ENCODE data around the gene ENOX2.

The ENOX2 gene

GRCh38 chrX:130772776-130773143, 130.2 kb downstream of the ENOX2 start:
- no peak overlapping the region for H3K9ac ChIP-seq (ENCODE audit: low read depth, low read length)
- no peak overlapping the region for H3K4me3 ChIP-seq (ENCODE audit: low read depth, low read length)
- no peaks in the 10 kb centered on the region for H3K9me3 ChIP-seq (ENCODE audit: control insufficient read depth, insufficient read depth, low read length)
- no peaks in the 10 kb centered on the region for H3K4me1 ChIP-seq (ENCODE audit: control insufficient read depth, insufficient read depth, low read length)
- H3K27me3 ChIP-seq (ENCODE audit: control insufficient read depth, insufficient read depth, low read length), result no peaks in the 10 kb centered on the region
- H3K36me3 ChIP-seq (ENCODE audit: control insufficient read depth, insufficient read depth, low read length), result no peaks in the 10 kb centered on the region

GRCh38 chrX:130772105-130772775, 130.8 kb downstream of the ENOX2 start:
- Histone ChIP-seq H3K4me3 (ENCODE audit: low read depth, low read length) (no peak overlapping the region), H3K27me3 (ENCODE audit: control insufficient read depth, insufficient read depth, low read length) (no peaks in the 10 kb centered on the region), H3K9ac (ENCODE audit: low read depth, low read length) (no peak overlapping the region), H3K9me3 (ENCODE audit: control insufficient read depth, insufficient read depth, low read length) (no peaks in the 10 kb centered on the region), H3K4me1 (ENCODE audit: control insufficient read depth, insufficient read depth, low read length) (no peaks in the 10 kb centered on the region), H3K36me3 (ENCODE audit: control insufficient read depth, insufficient read depth, low read length) (no peaks in the 10 kb centered on the region)

GRCh38 chrX:130771648-130772047, 131.4 kb downstream of the ENOX2 start:
- H3K4me1 ChIP-seq (ENCODE audit: control insufficient read depth, insufficient read depth, low read length), result no peaks in the 10 kb centered on the region
- no peaks in the 10 kb centered on the region for H3K9me3 ChIP-seq (ENCODE audit: control insufficient read depth, insufficient read depth, low read length)
- no peaks in the 10 kb centered on the region for H3K27me3 ChIP-seq (ENCODE audit: control insufficient read depth, insufficient read depth, low read length)
- no peaks in the 10 kb centered on the region for H3K36me3 ChIP-seq (ENCODE audit: control insufficient read depth, insufficient read depth, low read length)
- H3K4me3 ChIP-seq (ENCODE audit: low read depth, low read length), result no peak overlapping the region
- no peak overlapping the region for H3K9ac ChIP-seq (ENCODE audit: low read depth, low read length)

GRCh38 chrX:130771230-130771629, 131.8 kb downstream of the ENOX2 start:
- Histone ChIP-seq H3K27me3 (ENCODE audit: control insufficient read depth, insufficient read depth, low read length) (no peaks in the 10 kb centered on the region), H3K4me1 (ENCODE audit: control insufficient read depth, insufficient read depth, low read length) (no peaks in the 10 kb centered on the region), H3K4me3 (ENCODE audit: low read depth, low read length) (no peak overlapping the region), H3K9ac (ENCODE audit: low read depth, low read length) (no peak overlapping the region), H3K36me3 (ENCODE audit: control insufficient read depth, insufficient read depth, low read length) (no peaks in the 10 kb centered on the region), H3K9me3 (ENCODE audit: control insufficient read depth, insufficient read depth, low read length) (no peaks in the 10 kb centered on the region)

- Histone ChIP-seq H3K4me1 (ENCODE audit: control insufficient read depth, insufficient read depth, low read length) (no peaks in the 10 kb centered on the region), H3K9me3 (ENCODE audit: control insufficient read depth, insufficient read depth, low read length) (no peaks in the 10 kb centered on the region), H3K9ac (ENCODE audit: low read depth, low read length) (no peak overlapping the region), H3K36me3 (ENCODE audit: control insufficient read depth, insufficient read depth, low read length) (no peaks in the 10 kb centered on the region), H3K4me3 (ENCODE audit: low read depth, low read length) (no peak overlapping the region), H3K27me3 (ENCODE audit: control insufficient read depth, insufficient read depth, low read length) (no peaks in the 10 kb centered on the region)
These were observed 132.4 kb downstream of the ENOX2 start for GRCh38 chrX:130770615-130771014.

GRCh38 chrX:130769835-130770234, 133.2 kb downstream of the ENOX2 start:
- H3K4me3 ChIP-seq (ENCODE audit: low read depth, low read length), result no peak overlapping the region
- no peak overlapping the region for H3K9ac ChIP-seq (ENCODE audit: low read depth, low read length)
- H3K27me3 ChIP-seq (ENCODE audit: control insufficient read depth, insufficient read depth, low read length), result no peaks in the 10 kb centered on the region
- no peaks in the 10 kb centered on the region for H3K9me3 ChIP-seq (ENCODE audit: control insufficient read depth, insufficient read depth, low read length)
- H3K4me1 ChIP-seq (ENCODE audit: control insufficient read depth, insufficient read depth, low read length), result no peaks in the 10 kb centered on the region
- no peaks in the 10 kb centered on the region for H3K36me3 ChIP-seq (ENCODE audit: control insufficient read depth, insufficient read depth, low read length)

- no peaks in the 10 kb centered on the region for H3K4me1 ChIP-seq (ENCODE audit: control insufficient read depth, insufficient read depth, low read length)
- no peaks in the 10 kb centered on the region for H3K27me3 ChIP-seq (ENCODE audit: control insufficient read depth, insufficient read depth, low read length)
- no peaks in the 10 kb centered on the region for H3K9me3 ChIP-seq (ENCODE audit: control insufficient read depth, insufficient read depth, low read length)
- H3K4me3 ChIP-seq (ENCODE audit: low read depth, low read length), result no peak overlapping the region
- no peak overlapping the region for H3K9ac ChIP-seq (ENCODE audit: low read depth, low read length)
- no peaks in the 10 kb centered on the region for H3K36me3 ChIP-seq (ENCODE audit: control insufficient read depth, insufficient read depth, low read length)
These were observed 144.9 kb downstream of the ENOX2 start for GRCh38 chrX:130758072-130758471.

GRCh38 chrX:130756233-130756632, 146.8 kb downstream of the ENOX2 start:
- no peaks in the 10 kb centered on the region for H3K27me3 ChIP-seq (ENCODE audit: control insufficient read depth, insufficient read depth, low read length)
- H3K9ac ChIP-seq (ENCODE audit: low read depth, low read length), result no peak overlapping the region
- no peak overlapping the region for H3K4me3 ChIP-seq (ENCODE audit: low read depth, low read length)
- no peaks in the 10 kb centered on the region for H3K9me3 ChIP-seq (ENCODE audit: control insufficient read depth, insufficient read depth, low read length)
- no peaks in the 10 kb centered on the region for H3K36me3 ChIP-seq (ENCODE audit: control insufficient read depth, insufficient read depth, low read length)
- no peaks in the 10 kb centered on the region for H3K4me1 ChIP-seq (ENCODE audit: control insufficient read depth, insufficient read depth, low read length)

- H3K9me3 ChIP-seq (ENCODE audit: control insufficient read depth, insufficient read depth, low read length), result no peaks in the 10 kb centered on the region
- H3K36me3 ChIP-seq (ENCODE audit: control insufficient read depth, insufficient read depth, low read length), result no peaks in the 10 kb centered on the region
- no peak overlapping the region for H3K4me3 ChIP-seq (ENCODE audit: low read depth, low read length)
- no peaks in the 10 kb centered on the region for H3K4me1 ChIP-seq (ENCODE audit: control insufficient read depth, insufficient read depth, low read length)
- H3K9ac ChIP-seq (ENCODE audit: low read depth, low read length), result no peak overlapping the region
- H3K27me3 ChIP-seq (ENCODE audit: control insufficient read depth, insufficient read depth, low read length), result no peaks in the 10 kb centered on the region
These were observed 148.7 kb downstream of the ENOX2 start for GRCh38 chrX:130754353-130754752.

GRCh38 chrX:130746709-130747342, 156.2 kb downstream of the ENOX2 start:
- Histone ChIP-seq H3K27me3 (ENCODE audit: control insufficient read depth, insufficient read depth, low read length) (no peaks in the 10 kb centered on the region), H3K9ac (ENCODE audit: low read depth, low read length) (no peak overlapping the region), H3K36me3 (ENCODE audit: control insufficient read depth, insufficient read depth, low read length) (no peaks in the 10 kb centered on the region), H3K4me3 (ENCODE audit: low read depth, low read length) (no peak overlapping the region), H3K4me1 (ENCODE audit: control insufficient read depth, insufficient read depth, low read length) (no peaks in the 10 kb centered on the region), H3K9me3 (ENCODE audit: control insufficient read depth, insufficient read depth, low read length) (no peaks in the 10 kb centered on the region)

- Histone ChIP-seq H3K9ac (ENCODE audit: low read depth, low read length) (no peak overlapping the region), H3K4me1 (ENCODE audit: control insufficient read depth, insufficient read depth, low read length) (no peaks in the 10 kb centered on the region), H3K9me3 (ENCODE audit: control insufficient read depth, insufficient read depth, low read length) (no peaks in the 10 kb centered on the region), H3K27me3 (ENCODE audit: control insufficient read depth, insufficient read depth, low read length) (no peaks in the 10 kb centered on the region), H3K36me3 (ENCODE audit: control insufficient read depth, insufficient read depth, low read length) (no peaks in the 10 kb centered on the region), H3K4me3 (ENCODE audit: low read depth, low read length) (no peak overlapping the region)
These were observed 156.9 kb downstream of the ENOX2 start for GRCh38 chrX:130746077-130746476.

- Histone ChIP-seq H3K4me1 (ENCODE audit: control insufficient read depth, insufficient read depth, low read length) (peaks cover 14% of the 10 kb centered on the region), H3K27me3 (ENCODE audit: control insufficient read depth, insufficient read depth, low read length) (peaks cover 5% of the 10 kb centered on the region), H3K9me3 (ENCODE audit: control insufficient read depth, insufficient read depth, low read length) (no peaks in the 10 kb centered on the region), H3K4me3 (ENCODE audit: low read depth, low read length) (no peak overlapping the region), H3K9ac (ENCODE audit: low read depth, low read length) (no peak overlapping the region), H3K36me3 (ENCODE audit: control insufficient read depth, insufficient read depth, low read length) (no peaks in the 10 kb centered on the region)
These were observed 161.4 kb downstream of the ENOX2 start for GRCh38 chrX:130741584-130741983.

Data from iPS-15b (cell line).